ENCODE results near the gene RBP5.

The RBP5 gene

DNA sequence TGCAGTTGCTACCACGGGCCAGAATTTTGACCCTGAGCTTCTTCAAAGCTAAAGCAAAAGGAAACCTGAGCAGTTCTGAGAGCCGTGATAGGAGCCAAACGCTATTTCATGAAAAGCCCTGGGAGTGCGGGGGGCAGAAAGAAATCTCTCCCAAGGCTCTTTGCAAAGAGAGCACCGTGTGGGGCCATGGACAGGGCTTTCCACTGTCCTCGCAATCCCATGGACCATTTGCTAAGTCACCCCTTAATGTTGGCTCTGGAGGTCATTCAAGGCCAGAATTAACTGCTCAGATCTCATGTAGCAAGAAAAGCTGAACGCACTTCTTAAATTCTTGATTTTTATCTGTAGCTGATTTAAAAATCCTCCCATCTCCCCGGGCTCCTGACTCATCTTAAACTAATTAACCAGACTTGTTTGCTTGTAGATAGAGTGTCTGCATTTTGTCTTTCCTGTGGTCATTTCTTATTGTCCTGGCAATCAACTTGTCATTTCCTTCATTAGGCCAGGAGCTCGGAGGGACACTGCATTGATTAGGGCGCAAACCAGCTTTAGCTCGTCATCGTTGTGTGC, 26.3 kb upstream of the RBP5 start:
- Mint-ChIP-seq H3K36me3 (peaks cover 2% of the 10 kb centered on the region), H3K4me3 (no peak overlapping the region), H3K4me1 (ENCODE audit: low read depth) (no peaks in the 10 kb centered on the region), H3K9me3 (ENCODE audit: low read depth) (no peaks in the 10 kb centered on the region), H3K27me3 (no peaks in the 10 kb centered on the region), H3K27ac (no peak overlapping the region)

DNA sequence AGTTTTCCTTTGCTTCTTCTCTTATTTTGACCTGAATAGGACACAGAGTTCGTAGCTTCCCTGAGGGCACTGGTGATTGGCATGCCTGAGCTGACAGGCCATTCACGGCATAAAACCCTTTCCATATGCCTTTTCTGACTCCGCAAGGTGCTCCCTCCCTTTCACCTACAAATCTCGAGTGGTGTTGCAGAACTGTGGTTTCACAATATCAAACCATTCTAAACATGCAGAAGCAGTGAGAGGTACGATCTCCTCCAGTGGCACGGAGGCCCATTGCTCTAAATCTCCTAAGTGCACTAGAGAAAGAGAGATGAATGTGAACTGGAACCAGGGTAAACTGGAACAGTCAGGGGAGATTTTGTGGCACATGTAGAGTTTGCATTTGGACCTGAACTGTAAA, 25.4 kb upstream of the RBP5 start:
- Mint-ChIP-seq H3K4me3 (no peak overlapping the region), H3K4me1 (ENCODE audit: low read depth) (no peaks in the 10 kb centered on the region), H3K27me3 (no peaks in the 10 kb centered on the region), H3K9me3 (ENCODE audit: low read depth) (no peaks in the 10 kb centered on the region), H3K27ac (no peak overlapping the region), H3K36me3 (peaks cover 5% of the 10 kb centered on the region)

GRCh38 chr12:7152818-7153217, 24.1 kb upstream of the RBP5 start:
- peaks cover 5% of the 10 kb centered on the region for H3K36me3 Mint-ChIP-seq
- H3K27me3 Mint-ChIP-seq, result no peaks in the 10 kb centered on the region
- no peaks in the 10 kb centered on the region for H3K9me3 Mint-ChIP-seq (ENCODE audit: low read depth)
- H3K27ac Mint-ChIP-seq, result no peak overlapping the region
- no peak overlapping the region for H3K4me3 Mint-ChIP-seq
- no peaks in the 10 kb centered on the region for H3K4me1 Mint-ChIP-seq (ENCODE audit: low read depth)

DNA sequence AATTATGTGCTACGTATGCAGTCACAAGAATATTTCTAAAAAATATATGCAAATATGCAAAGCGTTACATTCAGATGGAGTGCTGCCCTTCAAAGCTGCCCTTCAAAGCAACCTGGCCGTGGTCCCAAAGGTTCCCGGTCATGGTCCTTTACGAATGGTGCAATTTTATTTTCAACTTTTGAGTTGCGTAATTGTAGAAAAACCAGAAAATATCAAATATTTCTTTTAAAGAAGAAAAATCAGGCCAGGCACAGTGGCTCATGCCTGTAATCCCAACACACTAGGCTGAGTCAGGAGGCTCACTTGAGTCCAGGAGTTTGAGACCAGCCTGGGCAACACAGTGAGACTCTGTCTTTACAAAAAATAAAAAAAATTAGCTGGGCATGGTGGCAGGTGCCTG, 22.8 kb upstream of the RBP5 start:
- H3K4me3 Mint-ChIP-seq, result no peak overlapping the region
- H3K27me3 Mint-ChIP-seq, result no peaks in the 10 kb centered on the region
- no peaks in the 10 kb centered on the region for H3K4me1 Mint-ChIP-seq (ENCODE audit: low read depth)
- peaks cover 5% of the 10 kb centered on the region for H3K36me3 Mint-ChIP-seq
- H3K9me3 Mint-ChIP-seq (ENCODE audit: low read depth), result no peaks in the 10 kb centered on the region
- H3K27ac Mint-ChIP-seq, result no peak overlapping the region

GRCh38 chr12:7150841-7151240, 22.2 kb upstream of the RBP5 start:
- Mint-ChIP-seq H3K36me3 (peaks cover 7% of the 10 kb centered on the region), H3K9me3 (ENCODE audit: low read depth) (no peaks in the 10 kb centered on the region), H3K27me3 (no peaks in the 10 kb centered on the region), H3K4me1 (ENCODE audit: low read depth) (no peaks in the 10 kb centered on the region), H3K27ac (no peak overlapping the region), H3K4me3 (no peak overlapping the region)

DNA sequence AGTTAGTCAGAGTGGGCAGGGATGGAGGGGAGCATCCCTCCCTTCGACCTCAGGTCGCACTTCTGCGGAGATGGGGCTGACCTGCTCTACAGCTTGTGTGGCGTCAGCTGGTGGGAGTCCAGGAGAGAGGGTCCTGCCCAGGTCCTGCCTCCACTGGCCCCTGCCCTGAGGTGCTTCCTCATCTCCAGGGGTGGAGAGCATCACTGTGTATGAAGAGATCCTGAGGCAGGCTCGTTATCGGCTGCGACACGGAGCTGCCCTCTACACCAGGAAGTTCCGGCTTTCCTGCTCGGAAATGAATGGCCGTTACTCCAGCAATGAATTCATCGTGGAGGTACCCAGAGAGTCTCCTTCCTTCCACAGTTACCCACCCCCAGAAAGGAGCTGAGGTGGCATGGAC, 21.7 kb upstream of the RBP5 start:
- H3K36me3 Mint-ChIP-seq, result peaks cover 7% of the 10 kb centered on the region
- H3K27me3 Mint-ChIP-seq, result no peaks in the 10 kb centered on the region
- no peak overlapping the region for H3K27ac Mint-ChIP-seq
- H3K4me3 Mint-ChIP-seq, result no peak overlapping the region
- H3K4me1 Mint-ChIP-seq (ENCODE audit: low read depth), result no peaks in the 10 kb centered on the region
- no peaks in the 10 kb centered on the region for H3K9me3 Mint-ChIP-seq (ENCODE audit: low read depth)

- H3K4me3 Mint-ChIP-seq, result no peak overlapping the region
- no peaks in the 10 kb centered on the region for H3K4me1 Mint-ChIP-seq (ENCODE audit: low read depth)
- no peaks in the 10 kb centered on the region for H3K9me3 Mint-ChIP-seq (ENCODE audit: low read depth)
- H3K36me3 Mint-ChIP-seq, result peaks cover 7% of the 10 kb centered on the region
- no peaks in the 10 kb centered on the region for H3K27me3 Mint-ChIP-seq
- no peak overlapping the region for H3K27ac Mint-ChIP-seq
Observed at GRCh38 chr12:7146906-7147305, 18.2 kb upstream of the RBP5 start.

- H3K27me3 Mint-ChIP-seq, result no peaks in the 10 kb centered on the region
- no peaks in the 10 kb centered on the region for H3K4me1 Mint-ChIP-seq (ENCODE audit: low read depth)
- H3K27ac Mint-ChIP-seq, result no peak overlapping the region
- H3K36me3 Mint-ChIP-seq, result peaks cover 7% of the 10 kb centered on the region
- H3K4me3 Mint-ChIP-seq, result no peak overlapping the region
- H3K9me3 Mint-ChIP-seq (ENCODE audit: low read depth), result no peaks in the 10 kb centered on the region
Observed at GRCh38 chr12:7146228-7146627, 17.5 kb upstream of the RBP5 start.

DNA sequence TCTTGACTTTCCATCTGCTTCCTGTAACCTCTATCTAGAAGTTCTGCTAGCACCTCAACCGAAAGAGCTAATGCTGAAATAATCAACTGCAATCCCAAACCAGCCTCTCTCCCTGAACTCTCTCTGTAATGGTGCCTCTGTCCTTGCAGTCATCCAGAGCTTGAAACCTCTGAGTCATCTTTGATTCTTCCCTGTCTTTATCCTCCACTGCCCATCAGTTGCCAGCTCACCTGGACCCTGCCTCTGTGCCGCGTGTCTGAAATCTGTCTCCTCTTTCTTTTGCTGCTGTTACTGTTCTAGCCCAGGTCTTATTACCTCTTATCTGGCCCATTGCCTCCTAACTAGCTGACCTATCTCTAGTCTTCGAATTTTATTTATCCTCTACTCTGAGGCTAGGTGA, 17.0 kb upstream of the RBP5 start:
- Mint-ChIP-seq H3K4me1 (ENCODE audit: low read depth) (no peaks in the 10 kb centered on the region), H3K36me3 (peaks cover 5% of the 10 kb centered on the region), H3K27me3 (no peaks in the 10 kb centered on the region), H3K4me3 (no peak overlapping the region), H3K9me3 (ENCODE audit: low read depth) (no peaks in the 10 kb centered on the region), H3K27ac (no peak overlapping the region)

- H3K27me3 Mint-ChIP-seq, result no peaks in the 10 kb centered on the region
- no peak overlapping the region for H3K4me3 Mint-ChIP-seq
- H3K36me3 Mint-ChIP-seq, result peaks cover 3% of the 10 kb centered on the region
- no peaks in the 10 kb centered on the region for H3K4me1 Mint-ChIP-seq (ENCODE audit: low read depth)
- H3K27ac Mint-ChIP-seq, result no peak overlapping the region
- H3K9me3 Mint-ChIP-seq (ENCODE audit: low read depth), result no peaks in the 10 kb centered on the region
Observed at GRCh38 chr12:7144414-7145120, 15.9 kb upstream of the RBP5 start.

GRCh38 chr12:7143564-7143963, 14.9 kb upstream of the RBP5 start:
- Mint-ChIP-seq H3K27me3 (no peaks in the 10 kb centered on the region), H3K36me3 (peaks cover 8% of the 10 kb centered on the region), H3K4me3 (no peak overlapping the region), H3K4me1 (ENCODE audit: low read depth) (no peaks in the 10 kb centered on the region), H3K27ac (no peak overlapping the region), H3K9me3 (ENCODE audit: low read depth) (no peaks in the 10 kb centered on the region)

GRCh38 chr12:7142809-7143465, 14.2 kb upstream of the RBP5 start:
- Mint-ChIP-seq H3K27me3 (no peaks in the 10 kb centered on the region), H3K4me1 (ENCODE audit: low read depth) (no peaks in the 10 kb centered on the region), H3K9me3 (ENCODE audit: low read depth) (no peaks in the 10 kb centered on the region), H3K36me3 (peaks cover 8% of the 10 kb centered on the region), H3K27ac (no peak overlapping the region), H3K4me3 (no peak overlapping the region)

DNA sequence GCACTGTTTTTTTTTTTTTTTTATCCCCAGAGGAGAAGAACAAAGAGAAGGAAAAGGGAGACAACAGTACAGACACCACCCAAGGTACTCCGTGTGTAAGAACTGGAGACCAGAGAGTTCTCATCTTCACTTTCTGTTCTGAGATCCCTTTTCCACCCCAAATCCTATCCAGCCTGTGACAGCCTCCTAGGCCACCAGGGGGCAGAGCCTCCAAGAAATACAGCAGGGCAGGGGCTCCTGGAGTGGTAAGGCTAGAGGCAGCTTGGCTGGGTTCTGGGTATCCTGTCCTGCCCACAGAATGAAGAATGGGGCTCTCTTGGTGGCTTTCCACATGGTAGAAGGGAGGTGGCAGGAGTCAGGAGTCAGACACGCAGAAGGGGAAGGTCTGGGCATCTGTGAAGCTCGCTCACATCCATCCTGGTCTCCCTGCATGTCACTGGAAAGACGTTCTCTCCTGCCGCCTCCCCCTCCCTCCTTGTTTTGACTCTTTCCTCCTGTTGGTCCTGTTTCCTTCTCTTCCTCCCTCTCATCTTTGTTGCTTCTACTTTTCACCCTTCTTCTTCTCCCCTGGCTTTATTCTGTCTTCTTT, 13.5 kb upstream of the RBP5 start:
- Mint-ChIP-seq H3K27ac (no peak overlapping the region), H3K27me3 (no peaks in the 10 kb centered on the region), H3K9me3 (ENCODE audit: low read depth) (no peaks in the 10 kb centered on the region)

DNA sequence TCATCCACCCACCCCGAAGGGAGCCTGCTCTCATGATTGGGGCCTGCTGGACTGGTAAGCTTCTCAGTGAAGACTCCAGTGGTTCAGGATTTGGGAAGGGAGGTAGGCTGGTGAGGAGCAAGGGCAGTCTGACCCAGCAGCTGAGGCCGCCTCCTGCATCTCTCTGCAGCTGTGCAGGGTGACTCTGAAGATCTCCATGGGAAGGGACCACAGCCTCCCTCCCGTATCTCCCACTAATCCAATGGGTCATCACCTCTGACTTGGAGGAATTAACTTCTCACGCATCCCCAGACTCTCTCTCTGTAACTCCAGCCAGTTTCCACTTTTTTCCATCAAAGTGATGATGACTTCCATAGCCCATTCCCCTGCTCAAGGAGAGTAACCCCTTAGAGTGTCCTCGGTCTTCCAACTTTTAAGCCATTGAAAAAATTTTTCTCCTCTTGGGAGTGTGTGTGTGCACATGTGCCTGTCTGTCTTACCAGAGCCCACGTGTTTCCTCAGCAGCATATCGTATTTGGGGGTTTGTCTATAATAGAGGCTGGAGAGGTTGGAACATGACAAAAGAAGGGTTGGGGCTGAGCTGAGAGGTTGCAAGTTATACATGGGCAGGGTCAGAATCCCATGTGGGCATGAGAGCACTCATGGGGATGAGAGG, 12.8 kb upstream of the RBP5 start:
- H3K9me3 Mint-ChIP-seq (ENCODE audit: low read depth), result no peaks in the 10 kb centered on the region
- H3K27me3 Mint-ChIP-seq, result no peaks in the 10 kb centered on the region
- H3K4me1 Mint-ChIP-seq (ENCODE audit: low read depth), result no peaks in the 10 kb centered on the region
- H3K27ac Mint-ChIP-seq, result no peak overlapping the region
- H3K36me3 Mint-ChIP-seq, result peaks cover 9% of the 10 kb centered on the region
- H3K4me3 Mint-ChIP-seq, result no peak overlapping the region

More for the DNA sequence above, 13.5 kb upstream of the RBP5 start:
- no peaks in the 10 kb centered on the region for H3K4me1 Mint-ChIP-seq (ENCODE audit: low read depth)
- H3K36me3 Mint-ChIP-seq, result peaks cover 10% of the 10 kb centered on the region
- H3K4me3 Mint-ChIP-seq, result no peak overlapping the region

GRCh38 chr12:7139200-7139599, 10.5 kb upstream of the RBP5 start:
- Mint-ChIP-seq H3K36me3 (peaks cover 8% of the 10 kb centered on the region), H3K4me3 (no peak overlapping the region), H3K4me1 (ENCODE audit: low read depth) (no peaks in the 10 kb centered on the region), H3K27me3 (no peaks in the 10 kb centered on the region), H3K9me3 (ENCODE audit: low read depth) (no peaks in the 10 kb centered on the region), H3K27ac (no peak overlapping the region)

Measured in activated naive CD8-positive, alpha-beta T cell (primary cell).